Cerebellar nuclear complex (tissue), 1 donor: ENCODE results near the gene SH3GL1.
A peak's percentile ranks its signal among the peaks of the same experiment; 100 is the strongest.

ENCODE experiments used
- DNase-seq, 2 experiments: peaks; one replicate each; lab custom pipeline; 2025; lab: John Stamatoyannopoulos, UW

SH3GL1 gene

DNA sequence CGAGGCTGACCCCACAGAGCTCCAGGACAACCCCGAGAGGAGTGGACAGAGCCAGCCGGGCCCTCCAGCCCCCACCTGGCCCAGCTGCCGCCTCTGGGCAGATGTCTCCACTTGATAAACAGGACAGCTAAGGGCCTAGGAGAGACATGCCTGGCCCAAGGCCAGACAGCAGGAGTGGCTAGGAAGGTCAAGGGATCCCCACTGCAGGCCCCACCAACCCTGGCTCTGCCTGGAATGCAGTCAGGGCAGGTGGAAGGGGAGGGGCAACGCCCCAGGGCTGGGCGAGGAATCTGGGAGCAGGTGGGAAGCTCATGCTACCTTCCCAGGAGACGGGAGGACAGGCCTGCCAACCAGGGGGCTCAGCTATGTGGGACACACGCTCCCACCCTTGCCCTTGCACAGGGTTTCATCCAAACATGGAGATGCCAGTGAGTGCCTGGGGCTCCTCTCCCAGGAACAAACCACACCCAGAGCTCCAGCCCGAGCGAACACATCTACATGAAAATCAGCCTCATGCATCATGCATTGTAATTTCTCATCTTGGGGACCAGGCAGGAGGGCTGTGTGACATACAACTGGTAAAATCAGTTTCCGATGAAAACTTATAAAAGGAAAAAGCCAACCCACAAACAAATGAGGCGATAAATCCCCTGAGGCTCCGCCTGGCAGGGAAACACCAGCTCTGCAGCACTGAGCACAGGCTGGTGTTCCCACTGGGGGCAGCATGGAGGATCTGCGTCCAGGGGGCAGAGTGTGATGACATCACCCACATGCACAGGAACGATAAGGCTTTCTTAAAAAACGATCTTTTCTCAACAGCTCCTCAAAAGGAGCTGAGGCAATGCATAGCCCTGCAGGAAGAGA lies 25.0 kb downstream of the SH3GL1 start:
- DNase-seq, result no peak

DNA sequence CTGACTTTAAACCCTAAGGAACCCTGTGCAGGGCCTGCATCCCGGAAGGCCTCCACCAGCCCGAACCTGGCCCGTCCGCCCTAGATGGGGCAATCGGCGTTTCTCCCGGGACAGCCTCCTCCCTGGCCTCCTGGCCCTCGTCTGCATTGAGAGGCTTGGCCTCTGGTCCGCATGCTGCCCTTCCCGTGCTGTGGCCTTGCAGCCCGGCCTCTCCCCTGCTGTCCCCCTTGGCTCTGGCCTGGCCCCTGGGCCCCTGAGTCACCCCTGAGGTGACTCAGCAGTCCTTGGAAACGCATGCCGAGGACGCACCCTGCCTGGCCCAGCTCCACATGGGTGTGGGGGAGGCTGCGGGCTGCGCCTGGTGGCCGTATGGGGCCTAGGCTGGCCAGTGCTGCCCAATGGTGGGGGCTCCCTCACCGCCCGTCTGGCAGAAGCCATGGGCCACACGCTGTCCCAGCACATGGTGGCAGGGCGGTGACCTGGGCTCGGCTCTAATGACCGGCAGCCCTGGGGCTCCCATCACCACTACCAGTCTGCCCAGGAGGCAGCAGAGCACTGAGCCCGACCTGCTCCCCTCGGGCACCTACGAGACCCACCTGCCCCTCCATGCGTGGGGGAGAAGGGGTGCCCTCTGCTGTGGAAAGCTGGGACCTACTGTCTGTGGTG lies 25.7 kb downstream of the SH3GL1 start:
- no peak for DNase-seq

DNA sequence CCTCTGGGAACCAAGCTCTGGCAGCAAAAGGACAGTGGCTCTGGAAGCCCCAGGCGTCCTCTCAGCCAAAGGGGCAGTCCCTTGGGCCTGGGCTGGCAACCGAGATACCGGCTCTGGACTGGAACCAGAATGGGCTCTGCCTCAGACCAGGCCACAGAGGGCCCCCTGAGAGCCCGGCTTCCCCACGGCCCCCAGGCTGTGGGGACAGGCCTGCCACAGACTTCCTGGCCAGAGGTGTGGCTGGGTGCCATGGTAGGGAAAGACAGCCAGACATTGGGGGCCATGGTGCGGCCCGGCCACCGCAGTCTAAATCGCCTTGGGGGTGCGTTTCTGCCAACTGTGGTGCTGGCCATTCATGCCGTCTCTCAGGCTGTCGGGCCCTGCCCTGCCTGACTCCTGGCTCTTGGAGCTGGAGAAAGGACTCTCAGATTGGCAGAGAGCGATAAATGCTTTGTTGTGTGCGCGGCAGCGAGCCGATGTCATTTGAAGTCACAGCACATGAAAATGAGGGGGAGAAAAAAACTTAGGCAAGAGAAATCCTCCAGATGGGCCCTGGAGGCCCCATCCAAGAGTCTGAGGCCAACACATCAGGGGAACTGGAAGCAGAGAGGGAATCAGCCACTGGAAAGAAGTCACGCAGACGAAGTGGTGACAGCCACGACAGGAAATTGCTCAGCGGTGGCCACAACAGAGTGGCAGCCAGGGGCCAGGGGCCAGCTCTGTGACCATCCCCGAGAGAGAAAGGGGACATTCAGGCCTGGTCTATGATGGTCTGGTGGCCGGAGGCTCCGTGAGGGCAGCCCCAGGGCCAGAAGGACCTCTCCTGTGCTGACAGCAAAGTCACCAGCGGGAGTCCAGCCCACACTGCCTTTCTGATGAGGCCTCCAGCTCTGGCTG lies 26.5 kb downstream of the SH3GL1 start:
- peak in 1 of 2 experiments; percentile 29 for DNase-seq

DNA sequence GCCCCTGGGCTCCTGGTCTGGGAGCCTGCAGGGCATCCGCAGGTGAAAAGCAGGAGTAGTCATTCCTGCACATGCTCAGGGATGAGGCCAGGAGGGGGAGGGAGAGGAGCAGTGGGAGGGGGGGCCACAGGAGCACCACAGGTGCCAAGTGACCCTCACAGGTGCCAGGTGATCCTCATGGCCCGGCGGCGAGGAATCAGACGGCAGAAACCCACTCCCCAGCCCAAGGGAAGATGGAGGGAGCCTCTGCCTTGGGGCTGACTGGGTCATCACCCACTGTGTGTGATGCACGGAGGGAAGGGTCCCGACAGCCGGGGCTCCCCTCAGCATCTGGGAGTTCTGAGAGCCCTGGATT lies 27.4 kb downstream of the SH3GL1 start:
- DNase-seq, result no peak

DNA sequence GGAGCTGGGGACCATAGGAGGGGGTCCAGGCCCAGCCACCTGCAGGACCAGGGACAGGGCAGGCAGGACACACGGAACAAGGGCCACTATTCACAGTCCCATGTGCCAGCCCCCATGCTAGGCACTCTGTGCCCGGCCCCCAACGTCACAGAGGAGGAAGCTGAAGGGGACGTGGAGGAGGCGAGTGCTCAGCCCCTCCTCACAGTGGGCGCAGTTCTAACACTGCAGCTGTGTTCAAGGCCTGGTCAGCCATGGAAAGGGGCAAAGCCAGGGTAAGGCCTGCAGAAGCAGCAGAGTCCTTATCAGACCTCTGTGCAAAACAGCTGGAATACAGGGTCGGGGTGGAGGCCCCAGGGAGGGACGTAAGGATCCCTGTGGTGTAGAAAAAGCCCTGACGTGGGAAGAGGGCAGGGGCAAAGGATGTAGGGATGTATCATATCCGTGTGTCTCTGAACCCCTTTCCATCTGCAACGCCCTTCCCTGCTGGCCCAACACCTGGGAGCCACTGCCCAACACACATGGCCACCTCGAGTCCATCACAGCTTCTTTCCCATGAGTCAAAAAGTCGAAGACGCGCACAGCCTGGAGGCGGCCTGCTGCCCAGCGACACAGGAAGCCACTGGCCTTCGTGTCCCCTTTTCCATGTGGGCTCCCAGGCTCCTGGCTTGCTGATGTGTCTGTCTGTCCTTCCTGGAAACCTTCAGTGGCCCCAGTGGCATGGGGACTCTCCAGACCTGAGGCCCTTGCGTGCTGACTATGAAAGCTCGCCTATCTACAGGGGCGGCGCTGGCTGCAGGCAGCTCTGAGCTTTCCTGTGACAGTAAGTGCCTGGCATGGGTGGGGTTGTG lies 28.0 kb downstream of the SH3GL1 start:
- DNase-seq, result no peak

DNA sequence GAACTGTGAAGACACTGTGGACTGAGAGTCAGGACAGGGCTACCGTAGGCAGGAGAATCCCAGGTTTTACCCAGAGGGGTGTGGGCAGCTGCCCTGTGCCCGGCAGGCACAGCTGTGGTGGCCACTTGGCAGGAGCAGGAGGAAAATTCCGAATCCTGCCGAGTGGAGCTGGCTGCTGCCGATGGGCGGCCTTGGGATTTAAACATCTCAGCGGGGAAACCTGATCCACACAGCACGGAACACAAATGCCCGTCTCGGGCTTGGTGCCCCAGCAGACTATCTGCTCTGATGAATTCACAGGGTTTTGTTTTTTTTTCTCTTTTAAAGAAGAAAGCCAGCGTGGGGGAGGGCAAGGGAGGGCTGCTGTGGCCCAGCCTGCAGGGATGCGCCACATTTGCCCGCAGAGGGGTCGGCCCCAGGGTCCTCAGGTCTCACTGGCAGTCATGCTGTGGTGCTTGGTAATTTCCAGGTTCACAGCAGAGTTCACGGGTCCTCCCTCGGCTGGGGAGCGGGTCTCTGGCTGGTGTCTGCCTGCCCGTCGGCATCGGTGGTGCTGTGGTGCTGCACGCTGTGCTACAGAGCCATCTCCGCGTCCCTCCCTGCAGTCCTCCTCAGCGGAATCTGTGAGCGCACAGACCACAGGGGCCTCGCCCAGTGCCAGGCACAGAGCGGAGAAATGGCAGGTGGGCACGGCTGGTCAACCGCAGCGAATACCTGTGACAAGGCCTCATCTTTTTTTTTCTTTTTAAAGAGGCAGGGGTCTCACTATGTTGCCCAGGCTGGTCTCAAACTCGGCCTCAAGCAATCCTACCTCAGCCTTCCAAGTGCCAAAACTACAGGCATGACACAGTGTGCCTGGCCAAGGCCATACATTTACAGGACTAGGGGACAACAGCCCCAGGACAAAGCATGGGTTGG lies 28.8 kb downstream of the SH3GL1 start:
- DNase-seq, result no peak

DNA sequence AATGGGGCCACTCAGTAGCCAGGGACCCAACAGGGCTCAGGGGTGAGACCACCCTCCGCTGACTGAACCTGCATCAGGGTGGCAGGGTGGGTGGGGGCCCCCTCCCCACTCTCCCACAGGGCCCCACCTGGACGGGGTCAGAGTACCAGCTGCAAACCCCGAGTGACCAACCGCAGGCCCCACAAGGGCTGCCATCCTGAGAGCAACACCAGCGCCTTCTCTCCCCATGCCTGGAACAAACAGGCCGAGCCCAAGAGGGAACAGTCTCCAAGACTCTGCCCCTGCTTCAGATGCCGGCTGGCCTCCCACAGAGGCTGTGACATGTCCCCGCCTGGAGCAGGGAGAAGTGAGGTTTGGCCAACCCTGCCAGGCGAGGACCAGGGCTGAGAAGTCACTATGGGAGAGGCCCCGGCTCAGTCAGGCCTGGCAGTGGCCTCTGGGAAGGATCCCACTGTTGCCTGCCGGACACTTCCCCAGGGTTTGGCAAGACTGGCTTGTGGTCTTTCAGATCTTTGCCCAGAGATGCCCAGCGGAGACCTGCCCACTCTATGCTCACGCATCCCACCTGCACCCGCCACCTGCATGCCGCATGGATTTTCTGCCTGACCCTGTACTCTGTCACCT lies 29.8 kb downstream of the SH3GL1 start:
- no peak for DNase-seq

DNA sequence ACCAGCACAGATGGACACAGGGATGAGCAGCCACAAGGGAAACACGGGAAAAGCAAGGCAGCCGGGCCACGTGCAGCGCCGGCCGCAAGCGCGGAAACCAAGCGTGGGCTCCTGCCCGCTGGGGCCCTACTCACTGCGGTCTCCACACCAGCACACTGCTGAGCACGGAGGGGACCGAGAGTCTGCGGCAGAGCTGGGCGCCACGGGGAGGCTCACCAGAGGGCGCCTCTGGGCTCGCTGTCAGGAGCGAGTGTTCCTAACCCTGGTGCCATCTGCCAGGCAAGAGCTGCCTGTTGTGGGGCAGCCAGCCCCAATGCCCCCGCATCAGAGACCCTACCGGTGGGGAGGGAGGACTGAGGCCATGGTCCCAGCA lies 30.5 kb downstream of the SH3GL1 start:
- DNase-seq, result no peak

DNA sequence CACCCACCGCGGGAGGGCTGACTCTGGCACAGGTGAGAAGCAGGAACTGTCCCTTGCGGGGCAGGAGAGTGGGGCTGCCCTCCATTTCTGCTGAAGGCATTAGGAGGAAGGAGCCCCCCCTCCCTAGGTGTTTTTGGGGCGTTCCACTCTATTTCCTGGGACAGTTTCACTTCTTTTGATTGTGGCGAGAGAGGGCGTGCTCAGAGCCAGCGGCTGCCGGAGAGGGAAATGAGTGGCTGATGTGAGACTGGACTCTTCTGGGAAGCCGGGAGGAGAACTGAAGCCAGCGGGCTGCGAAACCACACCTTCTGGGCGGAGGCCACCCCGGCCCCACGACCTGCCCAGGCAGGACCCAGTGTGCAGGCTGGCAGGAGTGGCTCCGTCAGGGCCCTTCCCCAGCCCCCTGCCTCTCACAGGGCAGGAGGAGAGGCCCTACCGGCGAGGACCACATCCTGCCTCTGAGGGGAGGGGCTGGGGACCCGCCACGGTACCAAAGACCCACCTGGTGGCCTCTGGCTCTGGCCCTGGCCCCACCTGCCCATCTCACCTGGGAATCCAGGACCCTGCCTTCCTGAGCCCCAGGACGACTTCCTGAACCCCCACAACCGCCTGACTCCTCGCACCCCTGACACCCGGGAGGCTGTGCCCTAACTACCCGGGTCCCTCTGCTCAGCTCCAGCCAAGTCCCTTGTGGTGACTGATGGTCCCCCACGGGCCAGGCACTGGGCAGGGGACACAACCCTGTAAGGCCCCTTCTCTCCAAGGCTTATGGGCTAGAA lies 31.0 kb downstream of the SH3GL1 start:
- no peak for DNase-seq

DNA sequence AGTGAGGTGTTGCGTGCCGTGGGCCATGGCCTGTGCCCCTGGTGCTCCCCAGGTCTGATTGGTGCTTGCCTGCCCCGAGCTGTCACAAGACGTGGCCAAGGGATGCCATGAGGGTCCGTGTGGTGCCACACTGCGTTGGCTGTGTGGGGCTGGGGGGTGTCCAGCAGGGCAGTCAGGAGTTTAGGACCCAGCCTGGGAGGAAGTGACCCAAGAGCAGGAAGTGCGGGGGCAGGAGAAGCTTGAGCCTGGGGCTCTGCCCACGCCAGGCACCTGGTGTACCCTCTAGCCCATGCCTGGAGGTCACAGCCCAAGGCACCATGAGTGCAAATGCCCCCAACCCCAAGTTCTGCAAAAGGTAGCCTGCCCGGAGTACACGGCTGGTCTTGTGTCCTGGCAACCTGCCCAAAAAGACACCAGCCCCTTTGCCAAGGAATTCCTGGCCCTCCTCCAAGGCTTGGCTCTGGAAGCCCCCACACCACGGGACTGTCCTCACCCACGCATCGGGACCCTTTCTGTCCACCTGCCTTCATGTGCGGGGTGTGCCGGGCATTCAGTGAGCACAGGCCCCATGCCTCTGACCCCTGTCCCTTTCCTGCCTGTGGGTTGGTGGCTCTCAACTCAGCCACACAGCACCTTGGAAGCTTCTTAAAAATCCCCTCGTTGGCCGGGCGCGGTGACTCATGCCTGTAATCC lies 32.1 kb downstream of the SH3GL1 start:
- DNase-seq, result no peak

DNA sequence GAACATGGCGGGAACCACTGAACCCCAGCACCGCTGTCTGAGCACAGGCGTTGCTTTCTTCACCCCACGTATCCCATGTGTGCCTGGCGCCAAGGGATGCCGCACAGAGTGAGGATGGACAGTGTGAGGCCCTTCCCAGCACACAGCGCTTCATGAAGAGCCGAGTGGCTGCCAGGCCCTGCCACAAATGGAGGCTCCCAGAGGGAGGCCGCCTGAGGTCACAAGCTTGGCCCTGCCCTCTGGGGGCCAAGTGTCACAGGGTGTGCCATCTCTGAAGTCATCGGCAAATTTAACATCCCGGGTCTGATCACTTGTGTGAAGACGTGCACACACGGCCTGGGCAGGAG lies 32.6 kb downstream of the SH3GL1 start:
- no peak for DNase-seq

DNA sequence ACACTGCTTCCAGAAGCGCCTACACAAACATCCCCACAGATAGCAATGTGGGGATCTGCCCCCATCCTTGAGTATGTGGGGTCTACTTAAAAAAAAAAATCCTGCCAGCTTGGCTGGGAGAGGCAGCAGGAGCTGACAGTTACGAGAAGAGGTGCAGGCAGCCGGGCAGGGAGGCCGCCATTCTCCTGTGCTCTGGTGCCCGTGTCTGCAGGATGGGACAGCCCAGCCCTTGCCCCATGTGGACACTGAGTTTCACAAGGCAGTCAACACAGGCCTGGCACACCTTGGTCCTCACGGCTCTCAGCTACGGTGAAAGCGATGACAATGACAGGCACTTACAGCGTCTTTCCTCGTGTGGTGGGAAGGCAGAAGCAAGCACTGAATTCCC lies 33.0 kb downstream of the SH3GL1 start:
- no peak for DNase-seq

DNA sequence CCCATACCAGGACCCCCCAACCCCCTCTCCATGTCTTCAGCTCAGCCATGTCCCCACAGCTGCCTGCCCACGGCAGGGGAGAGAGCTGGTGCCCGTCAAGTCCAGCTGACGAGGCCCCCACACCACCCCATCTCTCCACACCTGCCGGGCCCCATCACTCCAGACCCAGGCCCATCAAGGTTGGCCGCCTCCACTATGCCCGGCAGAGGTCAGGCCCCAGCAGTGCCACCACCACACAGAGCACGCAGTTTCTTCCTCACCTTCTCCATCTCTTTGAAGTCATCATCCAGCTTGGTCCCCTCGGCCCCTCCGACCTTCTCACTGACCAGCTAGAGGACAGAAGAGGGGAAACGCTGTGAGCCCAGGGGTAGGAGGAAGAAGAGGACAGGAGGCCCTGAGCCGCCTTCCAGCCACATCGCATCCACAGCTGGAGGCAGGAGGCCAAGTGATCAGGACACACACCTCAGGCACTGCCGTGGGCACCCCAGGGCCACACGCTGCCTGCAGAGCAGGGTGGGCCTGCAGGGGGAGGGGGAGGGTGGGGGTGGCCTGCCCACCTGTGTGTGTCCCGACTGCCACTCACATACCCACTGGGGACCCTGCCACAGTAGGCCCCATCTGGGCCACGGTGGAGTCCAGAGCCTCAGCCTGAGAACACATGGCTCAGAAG lies 33.5 kb downstream of the SH3GL1 start:
- no peak for DNase-seq

DNA sequence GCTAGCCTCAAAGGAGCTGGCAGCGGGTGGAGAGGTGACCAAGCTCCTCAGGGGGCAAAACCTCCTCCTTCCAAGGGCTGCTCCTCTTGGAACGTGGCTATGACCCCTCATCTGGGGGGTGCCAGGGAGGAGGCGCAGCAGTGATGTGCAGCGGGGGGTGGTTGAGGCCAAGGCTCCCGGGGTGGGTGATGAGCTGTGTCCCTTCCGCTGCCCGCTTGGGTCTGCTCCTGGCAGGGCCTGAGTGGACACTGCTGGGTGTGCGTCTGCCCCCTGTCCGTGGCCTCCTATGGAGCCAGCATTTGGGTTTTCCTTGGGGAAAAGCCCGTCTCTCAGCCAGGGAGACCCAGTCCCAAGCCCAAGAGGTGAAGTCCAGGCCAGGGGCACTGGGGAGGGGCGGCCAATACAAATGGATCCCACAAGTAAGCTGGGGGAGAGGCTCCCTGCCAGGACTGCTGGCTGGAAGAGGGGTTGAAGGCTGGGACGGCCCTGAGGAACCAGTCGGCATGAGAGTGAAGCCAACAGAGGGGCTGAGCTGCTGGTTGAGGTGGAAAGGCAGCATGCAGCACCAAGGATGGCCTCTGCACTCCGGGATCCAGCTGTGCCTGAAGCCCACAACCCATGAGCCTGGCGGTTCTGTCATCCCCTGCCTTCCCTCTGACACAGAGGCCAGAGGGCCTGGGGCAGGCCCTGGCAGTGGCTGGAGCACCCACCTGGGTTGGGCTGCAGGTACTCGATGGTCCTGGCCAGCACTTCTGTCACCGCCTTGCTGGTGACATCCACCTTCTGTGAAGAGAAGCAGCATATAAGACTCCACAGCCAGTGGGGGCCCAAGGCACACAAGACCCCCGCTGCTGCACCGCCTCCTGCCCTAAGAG lies 34.3 kb downstream of the SH3GL1 start:
- no peak for DNase-seq

DNA sequence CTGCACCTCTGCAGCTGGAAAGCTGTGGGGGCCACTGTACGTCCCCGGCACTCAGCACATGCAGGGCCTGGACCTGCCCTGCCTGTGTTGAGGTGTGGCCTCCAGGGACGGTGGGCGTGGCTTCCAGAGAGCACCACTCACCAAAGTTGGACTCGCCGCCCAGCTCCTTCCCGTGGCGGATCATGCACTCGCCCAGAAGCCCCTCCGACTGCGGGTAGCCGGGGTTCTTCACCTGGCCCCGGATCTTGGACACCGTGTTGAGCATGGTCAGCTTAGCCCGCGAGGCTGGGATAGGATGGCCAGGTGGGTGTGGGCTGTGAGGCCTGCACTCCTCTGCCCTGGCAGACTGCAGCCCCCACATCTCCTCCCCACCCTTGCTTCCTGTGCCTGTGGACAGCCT lies 35.0 kb downstream of the SH3GL1 start:
- DNase-seq, result no peak

DNA sequence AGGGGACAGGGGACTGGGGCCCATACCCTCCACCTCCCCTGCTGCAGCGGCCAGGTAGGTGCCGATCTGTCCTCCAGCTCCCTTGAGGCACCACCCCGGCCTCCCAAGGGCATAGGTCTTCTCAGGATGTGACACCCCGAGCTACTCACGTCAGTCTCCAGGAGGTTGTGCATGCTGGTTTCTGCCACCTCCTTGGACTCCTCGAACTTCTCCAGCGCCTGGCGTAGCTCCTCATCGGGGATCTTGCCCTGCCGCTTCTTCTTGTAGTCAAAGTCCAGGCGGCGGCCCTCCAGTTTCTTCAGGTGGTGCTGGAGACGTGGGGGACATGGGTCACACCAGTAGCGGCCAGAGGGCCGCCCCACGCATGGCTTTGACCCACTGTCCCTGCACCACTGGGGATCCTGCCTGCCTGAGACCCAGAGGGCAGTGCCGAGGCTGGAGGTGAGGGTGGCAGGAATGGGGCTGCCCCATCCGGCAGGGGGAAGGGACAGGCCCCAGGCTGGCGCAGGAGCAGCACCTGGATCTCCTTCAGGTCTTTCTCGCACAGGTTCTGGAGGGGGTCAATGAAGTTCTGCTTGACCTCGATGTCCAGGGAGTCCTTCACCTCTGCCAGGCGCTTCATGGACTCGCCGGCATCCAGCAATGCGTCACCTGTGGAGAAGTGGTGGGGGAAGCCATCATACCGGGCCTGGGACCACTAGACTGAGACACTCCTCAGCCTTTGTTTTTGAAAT lies 36.6 kb downstream of the SH3GL1 start:
- DNase-seq, result no peak
